Tibial artery (tissue), 4 donors: ENCODE results near the gene VARS1.

ENCODE experiments used
- DNase-seq, 2 donors: peaks; one replicate each; pipeline ENCODE4 v3.0.0-alpha.2; 2019
- H3K27ac ChIP-seq, 2 donors: fragments of 200-600 bp; sonication (generic) in 1 of 2; 1 replicate in 1 of 2; 2 replicates in 1 of 2; pipeline ENCODE4 v1.5.1; 2018 to 2019; ENCODE audit warnings: mild to moderate bottlenecking in 1 of 2
- H3K27me3 ChIP-seq, 2 donors: fragments of 200-600 bp; sonication (generic) in 1 of 2; one replicate each; pipeline versions ENCODE4 v1.5.1 to v1.6.0; 2016 to 2019
- H3K36me3 ChIP-seq, 3 donors: fragments of 200-600 bp; sonication (generic) in 2 of 3; one replicate each; pipeline ENCODE4 v1.5.1; 2016 to 2019; ENCODE audit warnings: mild to moderate bottlenecking in 2 of 3
- H3K4me1 ChIP-seq, 4 donors: fragments of 200-600 bp; sonication (generic) in 2 of 4; 1 replicate in 3 of 4; 2 replicates in 1 of 4; pipeline ENCODE4 v1.5.1; 2016 to 2019
- H3K4me3 ChIP-seq, 2 donors: fragments of 200-600 bp; sonication (generic) in 1 of 2; 1 replicate in 1 of 2; 2 replicates in 1 of 2; pipeline ENCODE4 v1.5.1; 2018 to 2019; ENCODE audit warnings: mild to moderate bottlenecking in 2 of 2
- H3K9me3 ChIP-seq, 3 donors: fragments of 200-600 bp; sonication (generic) in 1 of 3; one replicate each; pipeline ENCODE4 v1.5.1; 2016 to 2019
- CTCF ChIP-seq, 2 experiments: fragments of 200-600 bp in 1 of 2; fragments of 450-650 bp in 1 of 2; IDR thresholded peaks; one replicate each; pipeline ENCODE4 v1.5.1; 2017 to 2019; ENCODE audit warnings: antibody characterized with exemption in 2 of 2, mild to moderate bottlenecking in 1 of 2, moderate library complexity in 1 of 2
- intact Hi-C: fragments of 100-400 bp; cut with DNase I; formaldehyde crosslinking; loops from one replicate; pipeline ENCODE4 v1.15.0; 2023; ENCODE audit warnings: low total_unique reads

VARS1 gene

GRCh38 chr6:31792761-31793171 lies 2.8 kb downstream of the VARS1 start:
- intact Hi-C loops: loop anchor here (5.0 kb wide), 1 partner anchor 50 kb away; the partner anchor contains the start of gene MSH5
- DNase-seq: no peak
- peaks cover 4 to 24% (median 18%) of the 10 kb centered on the region in 4 donors for H3K4me1 ChIP-seq
- H3K27me3 ChIP-seq: no peaks in the 10 kb centered on the region
- peaks cover 0 to 47% (median 10%) of the 10 kb centered on the region in 3 donors for H3K36me3 ChIP-seq
- no peak for TF ChIP-seq CTCF (IDR thresholded peaks at IDR 0.05)
- H3K4me3 ChIP-seq: no peak overlapping the region
- no peaks in the 10 kb centered on the region for H3K9me3 ChIP-seq
- H3K27ac ChIP-seq: no peak overlapping the region

GRCh38 chr6:31792090-31792374 lies 3.5 kb downstream of the VARS1 start:
- H3K27ac ChIP-seq: no peak overlapping the region
- no peak for DNase-seq
- peaks cover 4 to 47% (median 10%) of the 10 kb centered on the region in 3 donors for H3K36me3 ChIP-seq
- H3K27me3 ChIP-seq: no peaks in the 10 kb centered on the region
- H3K4me3 ChIP-seq: no peak overlapping the region
- intact Hi-C loops: loop anchor here (5.0 kb wide), 1 partner anchor 50 kb away; the partner anchor contains the start of gene MSH5
- H3K4me1 ChIP-seq: peaks cover 4 to 24% (median 18%) of the 10 kb centered on the region in 4 donors
- H3K9me3 ChIP-seq: no peaks in the 10 kb centered on the region
- TF ChIP-seq CTCF (IDR thresholded peaks at IDR 0.05): no peak

GRCh38 chr6:31791324-31792089 lies 4.0 kb downstream of the VARS1 start:
- Histone ChIP-seq H3K27me3 (no peaks in the 10 kb centered on the region), H3K4me1 (peaks cover 4 to 23% (median 18%) of the 10 kb centered on the region in 4 donors), H3K27ac (no peak overlapping the region), H3K36me3 (peaks cover 4 to 44% (median 10%) of the 10 kb centered on the region in 3 donors), H3K9me3 (no peaks in the 10 kb centered on the region), H3K4me3 (no peak overlapping the region)
- intact Hi-C loops: loop anchor here (5.0 kb wide), 1 partner anchor 49 kb away; the partner anchor contains the start of gene MSH5
- TF ChIP-seq CTCF (IDR thresholded peaks at IDR 0.05): peak; percentile 28 to 35
- DNase-seq: no peak

- no peaks in the 10 kb centered on the region for H3K4me1 ChIP-seq
- H3K27me3 ChIP-seq: no peaks in the 10 kb centered on the region
- H3K36me3 ChIP-seq: peaks cover 46 to 70% (median 55%) of the 10 kb centered on the region in 3 donors
- intact Hi-C loops: no loop called here
- H3K27ac ChIP-seq: no peak overlapping the region
- no peak for TF ChIP-seq CTCF (IDR thresholded peaks at IDR 0.05)
- no peaks in the 10 kb centered on the region for H3K9me3 ChIP-seq
- H3K4me3 ChIP-seq: no peak overlapping the region
- DNase-seq: no peak
Measured at GRCh38 chr6:31785475-31785874, 10.1 kb downstream of the VARS1 start.

- Histone ChIP-seq H3K27ac (no peak overlapping the region), H3K4me3 (no peak overlapping the region), H3K27me3 (no peaks in the 10 kb centered on the region), H3K36me3 (peaks cover 56 to 77% (median 66%) of the 10 kb centered on the region in 3 donors), H3K9me3 (no peaks in the 10 kb centered on the region), H3K4me1 (no peaks in the 10 kb centered on the region)
- no peak for TF ChIP-seq CTCF (IDR thresholded peaks at IDR 0.05)
- no peak for DNase-seq
- intact Hi-C loops: no loop called here
Measured at GRCh38 chr6:31784098-31784925, 11.2 kb downstream of the VARS1 start.
